ENCODE results near the gene GALK2.

Gene GALK2

GRCh38 chr15:49320351-49320750 lies 150.3 kb downstream of the GALK2 start:
- DNase-seq (ENCODE audit: low spot score): no peak
- CTCF ChIA-PET: interaction anchor here (0.6 kb wide), 1 partner anchor 864 kb away, joined by 3 read pairs; no protein-coding TSS in a partner anchor
- H3K27ac ChIP-seq: no peak overlapping the region
- no peak for TF ChIP-seq CTCF (conservative IDR thresholded peaks at IDR 0.05; ENCODE audit: low read depth)
- POLR2A ChIA-PET (ENCODE audit: low non-redundant PET): no interaction called here

- H3K27ac ChIP-seq: no peak overlapping the region
- ChIA-PET CTCF (interaction anchor here (0.7 kb wide), 1 partner anchor 21 kb away, joined by 3 read pairs; no protein-coding TSS in a partner anchor), POLR2A (ENCODE audit: low non-redundant PET) (no interaction called here)
- no peak for DNase-seq (ENCODE audit: low spot score)
- no peak for TF ChIP-seq CTCF (conservative IDR thresholded peaks at IDR 0.05; ENCODE audit: low read depth)
These were observed 153.2 kb downstream of the GALK2 start for GRCh38 chr15:49323207-49323606.

GRCh38 chr15:49327927-49328326 lies 157.9 kb downstream of the GALK2 start:
- DNase-seq (ENCODE audit: low spot score): no peak
- ChIA-PET CTCF (no interaction called here), POLR2A (ENCODE audit: low non-redundant PET) (no interaction called here)
- no peak for TF ChIP-seq CTCF (conservative IDR thresholded peaks at IDR 0.05; ENCODE audit: low read depth)
- no peak overlapping the region for H3K27ac ChIP-seq

GRCh38 chr15:49328941-49329340 lies 158.9 kb downstream of the GALK2 start:
- ChIA-PET POLR2A (ENCODE audit: low non-redundant PET) (no interaction called here), CTCF (no interaction called here)
- H3K27ac ChIP-seq: no peak overlapping the region

GRCh38 chr15:49330166-49330565 lies 160.1 kb downstream of the GALK2 start:
- TF ChIP-seq CTCF (conservative IDR thresholded peaks at IDR 0.05; ENCODE audit: low read depth): no peak
- ChIA-PET POLR2A (ENCODE audit: low non-redundant PET) (no interaction called here), CTCF (no interaction called here)
- DNase-seq (ENCODE audit: low spot score): no peak
- H3K27ac ChIP-seq: no peak overlapping the region

More at GRCh38 chr15:49328941-49329340, 158.9 kb downstream of the GALK2 start:
- no peak for DNase-seq (ENCODE audit: low spot score)
- no peak for TF ChIP-seq CTCF (conservative IDR thresholded peaks at IDR 0.05; ENCODE audit: low read depth)

GRCh38 chr15:49331442-49331841 lies 161.4 kb downstream of the GALK2 start:
- POLR2A ChIA-PET (ENCODE audit: low non-redundant PET): no interaction called here
- no peak for DNase-seq (ENCODE audit: low spot score)
- TF ChIP-seq CTCF (conservative IDR thresholded peaks at IDR 0.05; ENCODE audit: low read depth): no peak
- H3K27ac ChIP-seq: no peak overlapping the region
- CTCF ChIA-PET: no interaction called here

GRCh38 chr15:49331951-49332350 lies 161.9 kb downstream of the GALK2 start:
- CTCF ChIA-PET: no interaction called here
- TF ChIP-seq CTCF (conservative IDR thresholded peaks at IDR 0.05; ENCODE audit: low read depth): no peak
- DNase-seq (ENCODE audit: low spot score): no peak
- no peak overlapping the region for H3K27ac ChIP-seq
- POLR2A ChIA-PET (ENCODE audit: low non-redundant PET): no interaction called here

Data from RWPE1 (cell line).